NCI-H2196 treated with DMSO at 0.1 percent for 48 hours (cell line): Measurements from ENCODE around the gene STARD3NL.

Experiments
- DNase-seq: peaks from one replicate; lab custom pipeline; 2025; ENCODE audit not compliant: unreplicated experiment; lab: John Stamatoyannopoulos, UW

Gene STARD3NL

DNA sequence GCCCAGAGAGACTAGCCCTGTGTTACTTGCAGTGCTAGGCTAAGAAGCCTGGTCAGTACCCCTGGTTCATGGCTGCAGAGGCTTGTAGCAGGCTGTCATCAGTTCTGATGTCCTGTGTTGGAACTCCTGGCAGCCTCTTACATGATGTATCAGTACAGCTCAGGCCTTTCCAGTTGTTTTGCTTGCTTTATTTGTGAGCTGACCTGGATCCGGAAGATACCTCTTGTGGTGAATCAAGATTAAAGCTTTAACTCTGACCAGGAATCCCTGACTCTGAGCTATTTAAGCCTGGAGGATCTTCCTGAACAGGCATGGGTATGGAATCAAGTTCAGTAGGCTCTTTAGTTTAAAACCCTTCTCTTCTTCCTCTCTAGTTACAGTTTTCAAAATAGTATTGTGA, 4.4 kb downstream of the STARD3NL start:
- no peak for DNase-seq

- DNase-seq: no peak
These were observed 7.6 kb downstream of the STARD3NL start for GRCh38 chr7:38185395-38186307.

DNA sequence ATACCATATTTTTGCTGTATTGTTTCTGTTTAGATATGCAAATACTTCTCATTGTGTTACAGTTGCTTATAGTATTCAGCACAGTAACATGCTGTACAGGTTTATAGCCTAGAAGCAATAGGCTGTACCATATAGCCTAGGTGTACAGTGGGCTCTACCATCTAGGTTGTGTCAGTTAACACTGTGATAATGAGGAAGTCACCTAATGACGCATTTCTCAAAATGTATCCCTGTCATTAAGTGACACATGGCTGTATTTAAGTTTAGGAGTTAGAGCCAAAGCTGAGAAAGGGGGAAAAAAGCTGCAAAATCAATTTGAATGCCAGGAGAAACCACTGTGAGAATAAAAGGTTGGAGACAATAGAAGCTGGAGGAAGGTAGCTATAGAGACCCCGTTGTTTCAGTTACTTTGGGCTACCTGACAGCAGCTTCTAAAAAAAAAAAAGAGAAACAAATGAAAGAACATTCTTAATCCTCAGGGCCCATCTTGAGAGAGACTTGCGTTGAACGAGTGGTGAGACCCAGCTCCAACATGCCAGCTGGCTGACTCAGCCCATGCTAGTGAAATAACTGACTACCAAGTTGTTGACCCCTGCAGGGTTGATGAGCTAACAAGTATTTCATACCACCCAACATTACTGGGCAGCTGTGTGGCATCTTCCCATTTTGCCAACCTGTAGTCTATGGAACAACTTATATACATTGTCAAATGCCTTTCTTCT, 8.7 kb downstream of the STARD3NL start:
- no peak for DNase-seq

DNA sequence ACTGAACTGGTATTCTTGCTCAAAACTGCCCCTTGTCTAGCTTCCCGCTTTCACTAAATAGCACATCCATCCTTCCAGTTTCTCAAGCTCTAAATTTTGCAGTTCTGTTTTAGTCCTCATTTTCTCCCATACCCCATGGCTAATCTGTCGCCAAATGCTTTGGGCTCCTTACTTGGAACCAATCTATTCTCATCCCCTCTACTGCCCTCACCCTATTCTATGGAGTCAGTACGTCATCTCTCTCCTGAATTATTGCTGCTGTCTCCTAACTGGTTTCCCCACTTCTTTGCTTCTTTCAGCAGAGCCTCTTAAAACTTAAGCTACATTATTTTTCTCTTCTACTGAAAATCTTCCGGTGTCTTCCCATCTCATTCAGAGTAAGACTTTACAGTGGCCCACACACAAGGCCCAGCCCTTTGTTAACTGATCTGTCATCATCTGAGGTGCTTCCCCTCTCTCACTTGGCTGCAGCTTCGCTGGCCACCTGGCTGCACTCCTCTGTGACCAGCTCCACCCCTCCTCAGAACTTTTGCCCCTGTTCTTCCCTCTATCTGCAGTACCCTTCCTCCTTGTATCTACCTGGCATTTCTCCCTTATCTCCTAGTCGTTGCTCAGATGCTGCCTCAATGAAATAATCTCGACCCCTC, 9.9 kb downstream of the STARD3NL start:
- DNase-seq: no peak

- DNase-seq: no peak
These were observed 11.3 kb downstream of the STARD3NL start for GRCh38 chr7:38189231-38189938.

DNA sequence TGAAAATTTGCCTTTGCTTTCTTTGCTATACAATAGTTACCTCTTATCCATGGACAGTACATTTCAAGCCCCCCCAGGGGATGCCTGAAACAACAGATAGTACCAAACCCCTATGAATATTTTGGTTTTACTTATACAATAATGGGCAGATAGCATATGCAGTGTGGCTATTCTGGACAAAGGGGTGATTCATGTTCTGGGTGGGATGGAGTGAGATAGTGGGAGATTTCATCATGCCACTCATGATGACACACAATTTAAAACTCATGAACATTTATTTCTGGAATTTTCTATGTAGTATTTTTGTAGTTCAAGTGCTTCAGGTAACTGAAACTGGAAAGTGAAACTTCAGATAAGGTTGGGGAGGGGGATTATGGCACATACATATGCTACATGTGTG, 12.0 kb downstream of the STARD3NL start:
- DNase-seq: no peak

DNA sequence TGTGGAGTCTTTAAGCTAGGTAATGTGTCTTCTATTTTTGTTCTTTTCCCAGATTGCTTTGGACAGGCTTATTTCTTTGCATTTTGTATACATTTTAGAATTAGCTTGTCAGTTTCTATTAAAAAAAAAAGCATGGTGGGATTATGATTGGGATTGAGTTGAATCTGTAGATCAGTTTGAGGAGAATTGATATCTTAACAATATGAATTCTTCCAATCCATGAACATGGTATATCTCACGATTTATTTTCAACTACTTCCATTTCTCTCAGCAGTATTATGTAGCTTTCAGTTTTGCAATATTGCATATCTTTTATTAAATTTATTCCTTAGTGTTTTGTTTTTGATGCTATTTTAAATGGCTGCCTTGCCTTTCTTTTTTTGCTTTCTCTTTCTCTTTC, 13.7 kb downstream of the STARD3NL start:
- no peak for DNase-seq

GRCh38 chr7:38192327-38192726, 14.3 kb downstream of the STARD3NL start:
- DNase-seq: no peak

- DNase-seq: no peak
These were observed 18.0 kb downstream of the STARD3NL start for GRCh38 chr7:38195804-38196595.

DNA sequence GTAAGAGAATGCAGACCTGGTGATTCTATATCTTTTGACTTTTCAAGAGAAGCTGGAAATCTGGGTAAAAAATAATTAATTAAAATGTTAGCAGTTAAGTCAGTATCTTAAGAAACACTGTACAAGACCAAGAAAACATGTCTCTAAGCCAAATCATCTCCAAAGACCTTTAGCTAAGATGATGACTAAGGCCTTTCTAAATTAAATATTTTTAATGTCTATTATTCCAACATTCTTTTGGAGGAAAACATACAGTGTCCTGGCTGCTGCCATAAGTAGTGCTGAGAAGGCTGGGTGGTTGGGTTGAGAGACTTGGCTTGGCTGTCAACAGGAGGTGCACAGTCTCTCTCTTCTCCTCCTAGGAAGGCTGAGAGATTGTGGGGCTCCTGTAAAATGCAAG, 20.3 kb downstream of the STARD3NL start:
- no peak for DNase-seq

- no peak for DNase-seq
These were observed 21.1 kb downstream of the STARD3NL start for GRCh38 chr7:38199154-38199553.

GRCh38 chr7:38199782-38200181, 21.7 kb downstream of the STARD3NL start:
- no peak for DNase-seq

GRCh38 chr7:38206071-38206470, 28.0 kb downstream of the STARD3NL start:
- DNase-seq: no peak

GRCh38 chr7:38207843-38208242, 29.8 kb downstream of the STARD3NL start:
- DNase-seq: no peak

DNA sequence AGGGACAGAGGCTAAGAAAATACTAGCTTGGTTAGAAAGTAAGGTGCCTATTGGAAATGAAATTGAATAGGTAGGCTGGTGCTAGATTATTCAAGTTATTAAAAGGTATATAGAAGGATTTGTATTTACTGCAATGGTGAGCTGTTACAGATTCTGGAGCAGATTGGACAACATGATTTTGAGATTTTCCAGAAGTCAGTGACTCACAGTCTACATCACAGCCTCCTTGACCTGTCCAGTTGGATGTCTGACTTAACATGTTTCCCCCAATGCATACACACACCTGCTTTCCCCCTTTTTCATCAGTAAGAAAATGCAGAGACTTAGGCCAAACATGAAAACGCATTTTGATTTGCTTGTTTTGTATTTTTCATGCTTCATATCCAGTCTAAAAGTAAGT, 33.4 kb downstream of the STARD3NL start:
- no peak for DNase-seq

DNA sequence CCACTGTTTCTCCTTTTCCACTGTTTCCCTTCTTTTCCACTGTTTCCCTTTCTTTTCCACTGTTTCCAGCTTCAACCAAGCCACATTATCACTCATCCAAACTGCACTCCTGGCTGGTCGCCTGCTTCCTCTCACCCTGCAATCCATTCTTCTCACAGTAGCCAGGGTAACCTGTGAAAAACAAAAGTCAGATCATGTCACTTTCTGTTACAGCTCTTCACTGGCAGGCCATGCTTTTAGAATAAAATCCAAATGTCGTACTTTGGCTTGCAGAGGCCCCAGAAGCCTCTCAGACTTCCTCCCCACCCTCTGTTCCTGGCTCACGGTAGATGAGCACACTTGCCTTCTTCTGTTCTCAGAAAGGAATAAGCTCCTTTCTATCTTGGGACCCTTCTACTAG, 33.9 kb downstream of the STARD3NL start:
- DNase-seq: no peak

DNA sequence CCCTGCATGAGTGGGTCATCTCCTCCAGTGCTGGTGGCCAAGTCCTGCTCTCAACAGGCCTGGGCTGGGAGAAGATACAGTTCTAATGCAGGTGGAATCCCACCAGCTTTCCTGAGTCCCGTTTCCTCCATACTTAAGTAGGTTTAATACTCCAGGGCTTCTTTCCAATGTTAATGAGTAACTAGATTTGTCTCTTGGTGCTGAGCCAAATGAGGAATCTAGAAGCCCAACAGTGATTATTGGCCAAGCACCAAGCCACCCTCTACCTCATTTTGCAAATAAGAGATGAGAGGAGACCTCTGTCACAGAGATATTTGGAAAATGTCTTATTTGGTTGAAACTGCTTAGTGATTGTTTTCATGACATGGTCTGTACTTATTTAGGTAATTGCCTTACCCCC, 37.1 kb downstream of the STARD3NL start:
- no peak for DNase-seq

DNA sequence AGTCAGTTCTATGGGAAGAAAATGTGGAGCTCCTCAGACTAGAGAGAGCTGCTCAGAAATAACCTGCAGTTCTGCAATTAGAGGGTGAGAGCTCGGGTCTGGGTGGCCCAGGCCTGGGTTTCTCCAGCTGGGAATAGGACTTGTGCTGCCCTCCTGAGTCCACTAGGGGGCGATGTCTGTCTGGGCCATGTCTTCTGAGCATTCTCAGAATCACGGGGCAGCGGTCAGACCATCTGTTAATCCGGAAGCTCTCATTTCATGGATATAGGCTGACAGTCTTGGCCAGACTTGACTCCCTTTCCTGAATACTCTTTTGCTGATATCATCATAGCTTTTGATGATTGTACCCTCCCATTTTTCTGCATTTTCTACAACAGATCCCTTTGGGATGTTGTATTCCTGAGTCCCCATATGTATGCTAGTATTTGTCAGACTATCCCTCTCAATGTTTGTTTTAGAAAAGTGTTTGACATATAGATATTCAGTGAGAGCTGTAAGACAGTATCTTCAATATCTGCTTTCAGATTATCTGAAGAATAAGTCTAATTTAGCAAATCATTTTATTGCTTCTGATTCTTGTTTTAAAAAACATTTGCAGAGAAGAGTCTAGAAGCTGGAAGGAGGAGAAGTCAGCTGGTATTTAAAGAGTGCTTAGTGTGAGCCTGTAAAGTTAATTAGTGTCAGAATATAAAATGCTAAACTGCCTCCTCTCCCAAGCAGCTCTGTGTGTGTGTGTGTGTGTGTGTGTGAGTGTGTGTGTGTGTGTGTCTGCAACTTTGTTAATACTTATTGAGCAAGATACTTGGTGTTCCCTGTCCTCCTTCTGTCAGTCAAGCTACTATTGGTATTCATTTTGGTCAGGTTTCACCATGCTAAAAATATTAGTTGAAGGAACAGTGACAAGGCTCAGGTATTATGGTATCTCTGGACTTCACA, 38.0 kb downstream of the STARD3NL start:
- DNase-seq: no peak

- DNase-seq: no peak
These were observed 39.6 kb downstream of the STARD3NL start for GRCh38 chr7:38217672-38218071.
